Neuronal stem cell (in vitro differentiated cells): ENCODE results near the gene GDPD2.

Source experiments
- DNase-seq: peaks from one replicate; pipeline ENCODE4 v3.0.0-alpha.2; 2013; ENCODE audit warnings: low spot score
- H2AFZ ChIP-seq: one replicate; pipeline ENCODE4 v1.6.1; 2013; ENCODE audit warnings: mild to moderate bottlenecking, low read length, inconsistent platforms
- H2AK5ac ChIP-seq: 2 replicates; pipeline ENCODE4 v1.6.1; 2013; ENCODE audit warnings: low read depth, mild to moderate bottlenecking, inconsistent platforms, low read length, moderate library complexity, mixed read lengths
- H2BK120ac ChIP-seq: 2 replicates; pipeline ENCODE4 v1.6.1; 2013; ENCODE audit warnings: low read depth, mild to moderate bottlenecking, inconsistent platforms, low read length, moderate library complexity, mixed read lengths
- H2BK12ac ChIP-seq: one replicate; pipeline ENCODE4 v1.6.1; 2013; ENCODE audit warnings: low read length, inconsistent platforms
- H2BK15ac ChIP-seq: 2 replicates; pipeline ENCODE4 v1.6.1; 2013; ENCODE audit warnings: mild to moderate bottlenecking, low read length, inconsistent platforms, mixed read lengths
- H2BK5ac ChIP-seq: one replicate; pipeline ENCODE4 v1.6.1; 2013; ENCODE audit warnings: inconsistent platforms, mild to moderate bottlenecking, low read length, moderate library complexity
- H3K14ac ChIP-seq: one replicate; pipeline ENCODE4 v1.6.1; 2013; ENCODE audit warnings: low read length, inconsistent platforms
- H3K18ac ChIP-seq: 2 replicates; pipeline ENCODE4 v1.6.1; 2013; ENCODE audit warnings: low read length, inconsistent platforms
- H3K23ac ChIP-seq: 2 replicates; pipeline ENCODE4 v1.6.1; 2013; ENCODE audit warnings: low read depth, mild to moderate bottlenecking, mixed read lengths, low read length, inconsistent platforms; ENCODE audit not compliant: poor library complexity
- H3K27ac ChIP-seq: replicated peaks from 3 replicates; pipeline ENCODE4 v1.5.1; 2013; ENCODE audit warnings: low read length, inconsistent platforms
- H3K27me3 ChIP-seq, 3 experiments: 2 replicates each; pipeline ENCODE4 v1.6.1; 2013; ENCODE audit warnings: low read length in 3 of 3, mild to moderate bottlenecking in 2 of 3, inconsistent platforms in 1 of 3, low read depth in 1 of 3, mixed read lengths in 1 of 3, moderate library complexity in 1 of 3; ENCODE audit not compliant: control insufficient read depth in 3 of 3, insufficient read depth in 3 of 3
- H3K36me3 ChIP-seq, 2 donors: replicated peaks in 1 of 2; 2 replicates each; pipeline ENCODE4 v1.6.1; 2013; ENCODE audit warnings: low read length in 2 of 2; ENCODE audit not compliant: control insufficient read depth in 2 of 2, insufficient read depth in 2 of 2
- H3K4ac ChIP-seq: 2 replicates; pipeline ENCODE4 v1.6.1; 2013; ENCODE audit warnings: inconsistent platforms, mild to moderate bottlenecking, low read length, moderate library complexity
- H3K4me1 ChIP-seq, 2 donors: 1 replicate in 1 of 2; 2 replicates in 1 of 2; pipeline ENCODE4 v1.6.1; 2013; ENCODE audit warnings: low read length in 2 of 2, low read depth in 1 of 2; ENCODE audit not compliant: control insufficient read depth in 2 of 2, insufficient read depth in 1 of 2
- H3K4me2 ChIP-seq: one replicate; pipeline ENCODE4 v1.6.1; 2013; ENCODE audit warnings: mild to moderate bottlenecking, low read length, inconsistent platforms; ENCODE audit not compliant: insufficient read depth, poor library complexity, severe bottlenecking
- H3K4me3 ChIP-seq, 2 donors: 2 replicates each; pipeline ENCODE4 v1.5.1; 2013; ENCODE audit warnings: low read length in 2 of 2, mild to moderate bottlenecking in 2 of 2, inconsistent platforms in 1 of 2, moderate library complexity in 1 of 2
- H3K79me1 ChIP-seq: one replicate; pipeline ENCODE4 v1.6.1; 2013; ENCODE audit warnings: low read depth, mild to moderate bottlenecking, inconsistent platforms, low read length, moderate library complexity
- H3K9ac ChIP-seq: one replicate; pipeline ENCODE4 v1.6.1; 2013; ENCODE audit warnings: mild to moderate bottlenecking, low read depth, low read length, inconsistent platforms; ENCODE audit not compliant: poor library complexity
- H3K9me3 ChIP-seq, 2 donors: replicated peaks in 1 of 2; 2 replicates each; pipeline versions ENCODE3 to v1.6.1; 2013; ENCODE audit warnings: low read length in 2 of 2, mild to moderate bottlenecking in 2 of 2, inconsistent platforms in 1 of 2, low read depth in 1 of 2, mixed read lengths in 1 of 2, moderate library complexity in 1 of 2; ENCODE audit not compliant: control insufficient read depth in 2 of 2, insufficient read depth in 1 of 2
- H4K8ac ChIP-seq: one replicate; pipeline ENCODE4 v1.6.1; 2013; ENCODE audit warnings: low read depth, mild to moderate bottlenecking, inconsistent platforms, low read length, moderate library complexity
- H4K91ac ChIP-seq: one replicate; pipeline ENCODE4 v1.6.1; 2013; ENCODE audit warnings: low read length, low read depth, mild to moderate bottlenecking, inconsistent platforms; ENCODE audit not compliant: poor library complexity
- WGBS, 2 donors: extraction: QIAGEN DNeasy Blood & Tissue Kit; methylation state at CpG; one replicate each; pipeline ENCODE4 v1.1.7; 2013; ENCODE audit warnings: missing lambda C conversion rate in 2 of 2, mixed read lengths in 1 of 2; ENCODE audit not compliant: insufficient read length in 2 of 2, insufficient replicate concordance in 1 of 2; ENCODE audit errors: extremely low coverage in 2 of 2; 5-methylcytosine and 5-hydroxymethylcytosine counted together

The GDPD2 gene

GRCh38 chrX:70476934-70477733, 54.0 kb downstream of the GDPD2 start:
- DNase-seq = no peak
- no peak overlapping the region for H3K4me3 ChIP-seq

GRCh38 chrX:70477734-70478075, 54.6 kb downstream of the GDPD2 start:
- Histone ChIP-seq H3K23ac (no peak overlapping the region), H3K18ac (no peak overlapping the region), H2BK5ac (no peak overlapping the region), H3K27ac (peak overlapping the region; percentile 17), H2BK15ac (no peak overlapping the region), H3K36me3 (peaks cover 0 to 46% of the 10 kb centered on the region in 2 donors), H2AFZ (no peak overlapping the region), H3K9ac (no peak overlapping the region), H3K4me3 (no peak overlapping the region), H3K4me1 (peaks cover 20 to 30% of the 10 kb centered on the region in 2 donors), H3K27me3 (no peaks in the 10 kb centered on the region), H4K8ac (no peak overlapping the region), H3K79me1 (peaks cover 3% of the 10 kb centered on the region), H3K9me3 (no peaks in the 10 kb centered on the region), H2BK12ac (no peak overlapping the region), H2AK5ac (no peak overlapping the region), H3K4me2 (no peak overlapping the region), H2BK120ac (no peak overlapping the region), H4K91ac (no peak overlapping the region), H3K4ac (no peak overlapping the region), H3K14ac (no peak overlapping the region)
- DNase-seq = no peak
- no CpG with 5 or more reads among the region's 4 CpGs for WGBS, 2 donors

More at GRCh38 chrX:70476934-70477733, 54.0 kb downstream of the GDPD2 start:
- Histone ChIP-seq H3K18ac (no peak overlapping the region), H4K8ac (no peak overlapping the region), H3K9ac (no peak overlapping the region), H3K4me1 (peaks cover 20 to 30% of the 10 kb centered on the region in 2 donors), H2AK5ac (no peak overlapping the region), H2AFZ (no peak overlapping the region), H3K4ac (no peak overlapping the region), H2BK12ac (no peak overlapping the region), H3K9me3 (no peaks in the 10 kb centered on the region), H3K79me1 (peaks cover 3% of the 10 kb centered on the region), H2BK120ac (no peak overlapping the region), H3K27ac (peak overlapping the region; percentile 21), H3K36me3 (peaks cover 0 to 43% of the 10 kb centered on the region in 2 donors), H3K23ac (no peak overlapping the region), H4K91ac (no peak overlapping the region), H3K4me2 (peak overlapping the region; percentile 25), H2BK15ac (no peak overlapping the region), H2BK5ac (no peak overlapping the region), H3K14ac (no peak overlapping the region), H3K27me3 (no peaks in the 10 kb centered on the region)
- no CpG with 5 or more reads among the region's 13 CpGs for WGBS, 2 donors

GRCh38 chrX:70478526-70479245, 55.6 kb downstream of the GDPD2 start:
- Histone ChIP-seq H3K4me3 (no peak overlapping the region), H4K8ac (no peak overlapping the region), H3K18ac (no peak overlapping the region), H3K79me1 (peaks cover 3% of the 10 kb centered on the region), H3K4ac (no peak overlapping the region), H2BK12ac (no peak overlapping the region), H3K27me3 (no peaks in the 10 kb centered on the region), H3K9me3 (no peaks in the 10 kb centered on the region), H3K23ac (no peak overlapping the region), H2AK5ac (no peak overlapping the region), H4K91ac (no peak overlapping the region), H2BK15ac (no peak overlapping the region), H2BK120ac (no peak overlapping the region), H3K4me1 (peaks cover 20 to 30% of the 10 kb centered on the region in 2 donors), H2AFZ (no peak overlapping the region), H3K36me3 (peaks cover 0 to 50% of the 10 kb centered on the region in 2 donors), H3K9ac (no peak overlapping the region), H3K27ac (peak overlapping the region; percentile 36), H3K4me2 (no peak overlapping the region), H3K14ac (no peak overlapping the region), H2BK5ac (no peak overlapping the region)
- no CpG with 5 or more reads among the region's 10 CpGs for WGBS, 2 donors
- no peak for DNase-seq

GRCh38 chrX:70479247-70479921, 56.3 kb downstream of the GDPD2 start:
- no peak overlapping the region for H3K4me3 ChIP-seq
- H3K79me1 ChIP-seq = peaks cover 3% of the 10 kb centered on the region
- no peak overlapping the region for H4K91ac ChIP-seq
- peaks cover 0 to 51% of the 10 kb centered on the region in 2 donors for H3K36me3 ChIP-seq
- H2AK5ac ChIP-seq = no peak overlapping the region
- H3K27ac ChIP-seq = peak overlapping the region; percentile 45
- no peaks in the 10 kb centered on the region for H3K9me3 ChIP-seq
- no CpG with 5 or more reads among the region's 4 CpGs for WGBS, 2 donors
- H2BK5ac ChIP-seq = no peak overlapping the region
- no peak overlapping the region for H2BK120ac ChIP-seq
- no peak overlapping the region for H2BK12ac ChIP-seq
- no peak overlapping the region for H4K8ac ChIP-seq
- H3K4me1 ChIP-seq = peaks cover 20 to 30% of the 10 kb centered on the region in 2 donors
- H3K4me2 ChIP-seq = no peak overlapping the region
- no peaks in the 10 kb centered on the region for H3K27me3 ChIP-seq
- no peak overlapping the region for H3K9ac ChIP-seq
- H3K23ac ChIP-seq = no peak overlapping the region
- no peak for DNase-seq
- H3K4ac ChIP-seq = no peak overlapping the region
- H3K14ac ChIP-seq = no peak overlapping the region
- no peak overlapping the region for H3K18ac ChIP-seq
- H2AFZ ChIP-seq = no peak overlapping the region
- H2BK15ac ChIP-seq = no peak overlapping the region
